HG03103 (cell line): ENCODE results near the gene ZDHHC14.

Experiments
- ATAC-seq: cut with Tn5 transposase; IDR thresholded peaks from one replicate; pipeline ENCODE4 v1.9.1; 2021; ENCODE audit warnings: low read depth; ENCODE audit not compliant: unreplicated experiment

ZDHHC14 gene

GRCh38 chr6:157651731-157652490, 270.9 kb downstream of the ZDHHC14 start:
- no peak for ATAC-seq

DNA sequence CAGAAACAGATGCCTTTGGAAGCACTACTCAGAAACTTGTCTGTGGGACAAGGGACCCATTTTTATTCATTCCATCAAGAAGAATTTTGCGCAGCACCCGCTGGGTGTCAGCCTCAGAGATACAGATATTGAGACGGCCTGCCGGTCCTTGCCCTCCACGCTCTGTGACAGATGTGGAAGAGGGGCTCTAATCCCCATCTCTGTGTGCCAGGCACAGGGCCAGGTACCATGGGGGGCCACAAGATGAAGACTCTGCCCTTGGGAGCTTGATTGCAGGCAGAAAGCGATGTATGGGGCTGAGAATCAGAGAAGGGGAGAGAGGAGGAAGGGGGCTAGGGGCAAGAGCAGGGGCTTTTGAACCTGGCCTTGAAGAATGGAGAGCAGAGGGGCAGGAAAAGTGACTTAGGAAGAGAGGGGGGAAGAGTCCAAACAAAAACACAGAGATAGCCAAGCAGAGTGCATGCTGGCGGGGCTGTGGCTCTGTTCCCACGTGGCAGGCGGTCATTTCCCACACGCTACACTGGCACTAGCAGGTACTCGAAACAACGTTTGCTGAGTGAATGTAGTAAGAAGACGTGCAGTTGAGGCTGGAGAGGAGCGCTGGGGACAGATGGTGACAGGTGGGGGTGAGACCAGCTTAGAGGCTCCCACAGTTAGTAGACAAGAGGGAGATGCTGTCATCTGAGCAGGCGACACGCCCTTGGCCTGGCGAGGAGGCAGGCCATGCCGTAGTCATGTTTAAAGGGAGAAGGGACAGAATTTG, 271.8 kb downstream of the ZDHHC14 start:
- no peak for ATAC-seq

DNA sequence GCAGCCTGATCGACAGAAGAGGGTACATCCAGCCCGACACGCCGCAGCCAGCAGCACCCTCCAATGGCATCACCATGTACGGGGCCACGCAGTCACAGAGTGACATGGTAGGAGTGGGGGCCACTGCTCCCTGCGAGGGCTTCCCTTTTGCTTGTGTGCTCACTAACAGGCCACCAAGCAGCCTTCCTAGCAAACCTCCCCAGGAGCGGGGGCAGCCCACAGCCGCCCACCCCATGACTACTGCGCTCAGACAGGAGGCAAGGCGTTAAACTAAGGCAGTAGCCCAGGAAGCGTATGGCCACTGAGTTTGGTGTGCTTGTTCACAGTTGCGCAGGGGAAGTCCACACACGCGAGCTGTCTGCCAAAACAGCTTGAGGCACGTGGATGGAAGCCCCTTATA, 272.5 kb downstream of the ZDHHC14 start:
- ATAC-seq: no peak

DNA sequence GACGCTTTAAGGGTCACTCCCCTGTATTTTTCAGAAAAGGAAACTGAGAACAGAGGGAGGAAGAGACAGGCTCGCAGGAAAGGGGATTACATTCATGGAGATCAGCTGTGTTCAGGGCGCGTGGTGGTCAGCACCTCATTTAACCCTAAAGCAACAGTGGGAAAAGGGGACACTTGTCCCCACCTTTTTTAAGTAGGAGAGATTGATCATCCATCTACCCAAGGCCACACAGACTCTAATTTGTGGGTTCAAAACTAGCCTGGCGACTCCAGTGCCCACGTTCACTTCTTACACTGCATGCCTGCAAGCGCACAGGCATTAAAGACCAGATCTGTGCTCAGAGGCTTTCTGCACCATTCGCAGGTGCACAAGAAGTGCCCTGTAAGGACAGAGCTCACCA, 274.1 kb downstream of the ZDHHC14 start:
- no peak for ATAC-seq

DNA sequence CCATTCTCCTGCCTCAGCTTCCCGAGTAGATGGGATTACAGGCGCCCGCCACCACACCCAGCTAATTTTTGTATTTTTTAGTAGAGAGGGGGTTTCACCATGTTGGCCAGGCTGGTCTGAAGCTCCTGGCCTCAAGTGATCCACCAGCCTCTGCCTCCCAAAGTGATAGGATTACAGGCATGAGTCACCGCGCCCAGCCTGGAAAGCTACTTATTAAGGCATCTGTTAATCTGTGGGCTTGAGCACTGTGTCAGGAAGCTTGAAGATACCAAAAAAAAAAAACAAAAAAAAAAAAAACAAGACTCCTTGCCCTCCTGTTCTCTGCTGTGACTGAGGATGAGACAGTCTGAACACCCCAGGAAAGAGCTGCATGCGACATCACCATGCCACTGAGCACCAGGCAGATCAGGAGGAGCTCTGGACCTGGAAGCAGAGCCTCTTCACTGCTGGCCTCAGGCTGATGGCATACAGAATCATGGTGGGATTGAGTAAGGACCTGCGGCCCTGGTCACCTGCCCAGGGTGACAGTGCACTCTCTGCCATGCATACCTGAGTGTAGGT, 275.5 kb downstream of the ZDHHC14 start:
- no peak for ATAC-seq

- no peak for ATAC-seq
These were observed 276.8 kb downstream of the ZDHHC14 start for GRCh38 chr6:157657754-157658153.

DNA sequence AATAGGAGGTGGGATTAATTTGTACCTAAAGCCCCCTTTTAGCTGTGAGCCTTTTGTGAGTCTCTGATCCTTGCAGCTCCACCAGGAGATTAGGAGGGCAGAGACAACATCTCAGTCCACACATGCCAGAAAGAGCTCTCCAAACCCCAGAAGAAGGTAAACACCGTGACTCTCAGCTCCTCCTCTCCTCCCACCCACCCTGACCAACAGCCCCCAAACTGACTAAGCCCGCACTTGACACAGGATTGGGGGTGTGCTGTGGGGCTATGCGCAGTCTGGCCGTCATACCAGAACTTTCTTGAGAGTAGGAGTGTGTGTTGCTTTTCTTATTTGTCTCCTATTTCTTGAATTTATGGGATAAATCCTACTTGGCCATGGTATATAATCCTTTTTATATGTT, 277.3 kb downstream of the ZDHHC14 start:
- ATAC-seq: no peak

- no peak for ATAC-seq
These were observed 278.7 kb downstream of the ZDHHC14 start for GRCh38 chr6:157659536-157660271.

DNA sequence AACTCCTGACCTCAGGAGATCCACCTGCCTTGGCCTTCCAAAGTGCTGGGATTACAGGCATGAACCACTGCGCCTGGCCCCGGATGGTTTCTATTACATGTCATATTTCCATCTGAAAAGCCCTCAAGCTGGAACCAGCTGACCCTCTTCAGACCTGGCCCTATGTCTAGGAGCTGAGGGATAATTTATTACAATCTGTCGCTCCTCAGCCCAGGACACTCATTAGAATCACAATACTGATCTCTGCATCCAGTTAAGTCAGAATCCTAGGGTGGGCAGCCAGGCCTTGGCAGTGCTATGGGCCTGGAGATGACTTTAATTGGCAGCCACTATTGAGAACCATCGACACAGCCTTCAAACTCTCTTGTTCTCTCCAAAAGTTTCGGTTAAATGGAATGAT, 279.4 kb downstream of the ZDHHC14 start:
- no peak for ATAC-seq

- no peak for ATAC-seq
These were observed 280.7 kb downstream of the ZDHHC14 start for GRCh38 chr6:157661652-157662051.

GRCh38 chr6:157663261-157663660, 282.3 kb downstream of the ZDHHC14 start:
- ATAC-seq: no peak

- no peak for ATAC-seq
These were observed 284.2 kb downstream of the ZDHHC14 start for GRCh38 chr6:157665180-157665579.

DNA sequence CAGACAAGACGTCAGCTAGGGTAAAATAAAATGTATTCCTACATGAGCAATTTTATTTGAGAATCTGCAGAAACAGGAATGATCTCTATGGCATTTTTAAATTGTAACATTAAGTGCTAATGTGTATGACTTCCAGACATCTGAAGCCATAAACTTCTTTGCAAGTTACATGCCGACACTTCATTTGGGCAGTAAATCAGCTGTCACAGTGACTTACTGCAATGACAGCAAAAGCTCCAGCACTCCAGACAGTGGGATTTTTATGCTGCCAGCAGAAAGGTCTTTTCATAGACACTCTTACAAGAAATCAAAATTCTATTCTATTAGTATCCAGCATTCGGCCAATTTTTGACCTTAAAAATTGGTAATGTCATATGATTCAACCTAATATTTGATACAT, 285.7 kb downstream of the ZDHHC14 start:
- no peak for ATAC-seq

DNA sequence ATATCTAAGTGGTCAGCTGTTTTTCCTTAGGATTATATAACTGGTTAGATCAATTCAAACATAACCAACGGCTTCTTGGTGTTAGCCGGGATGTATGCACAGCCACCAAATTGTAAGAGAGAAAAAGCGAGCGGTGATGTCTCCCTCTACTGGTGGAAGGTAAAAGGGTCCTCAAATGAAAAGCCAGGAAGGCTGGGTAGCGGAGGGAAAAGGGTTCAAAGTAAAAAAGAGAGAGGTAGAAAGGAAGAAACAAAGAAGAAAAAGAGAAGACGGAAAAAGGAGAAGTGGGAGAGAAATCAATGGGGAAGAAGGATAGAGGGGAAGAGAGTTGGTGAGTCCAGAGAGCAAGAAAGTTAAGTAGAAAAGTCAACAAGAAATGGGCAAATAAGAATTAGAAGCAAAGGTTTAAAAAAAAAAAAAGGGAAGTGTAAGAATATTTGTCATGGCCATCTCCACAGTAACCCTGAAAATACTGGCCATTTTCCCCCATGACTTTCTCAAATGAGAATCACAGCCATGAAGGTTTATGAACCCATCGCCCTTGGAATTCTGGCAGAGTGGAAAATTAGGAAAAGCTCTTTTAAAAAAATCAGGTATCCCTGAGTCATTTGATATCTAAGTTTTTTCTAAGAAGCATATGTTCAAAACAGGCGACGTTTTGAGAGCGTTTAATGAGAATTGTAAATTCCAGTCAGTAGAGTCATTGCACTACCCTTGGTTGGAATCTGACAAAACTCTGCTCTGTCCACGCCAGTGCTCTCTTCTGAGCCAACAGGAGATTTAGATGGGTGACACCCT, 286.4 kb downstream of the ZDHHC14 start:
- ATAC-seq: no peak

DNA sequence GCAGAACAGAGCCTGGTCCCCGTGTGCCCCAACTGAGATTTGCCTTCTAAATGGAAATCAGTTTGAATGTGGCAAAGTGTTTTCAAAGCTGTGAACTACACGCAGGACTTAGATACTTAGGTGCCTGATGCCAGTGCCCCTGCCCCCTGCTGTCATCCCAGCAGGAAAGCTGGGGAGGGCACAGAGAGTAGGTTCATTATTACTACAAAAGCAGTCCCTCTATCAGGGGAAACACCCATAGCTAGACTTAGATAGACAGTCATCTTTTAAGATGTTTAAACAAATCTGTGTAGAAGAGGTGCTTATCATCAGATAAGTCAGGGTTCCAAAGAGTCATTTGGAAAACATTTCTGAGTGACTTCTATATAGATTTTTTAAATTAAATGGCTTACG, 287.0 kb downstream of the ZDHHC14 start:
- no peak for ATAC-seq

DNA sequence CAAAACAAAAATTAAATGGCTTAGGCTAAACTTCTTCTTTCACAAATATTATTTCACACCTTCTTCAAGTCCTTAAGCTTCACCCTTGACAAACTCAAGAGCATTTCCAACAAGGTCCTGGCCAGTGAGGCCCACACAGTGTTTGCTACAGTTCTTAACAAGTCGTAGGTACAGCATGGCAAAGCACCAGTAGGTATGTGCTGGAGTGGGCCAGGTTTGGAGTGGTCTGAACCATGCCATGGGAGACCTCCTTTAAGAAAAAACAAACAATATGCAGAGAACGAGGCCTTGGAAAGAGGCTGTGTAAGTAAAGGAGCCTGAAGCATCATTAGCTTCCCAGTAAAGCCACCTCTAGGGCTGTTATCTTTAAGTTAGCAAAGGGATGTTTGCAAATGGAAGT, 287.7 kb downstream of the ZDHHC14 start:
- ATAC-seq: no peak

GRCh38 chr6:157669323-157669722, 288.3 kb downstream of the ZDHHC14 start:
- no peak for ATAC-seq

GRCh38 chr6:157669747-157670216, 288.8 kb downstream of the ZDHHC14 start:
- ATAC-seq: no peak

- no peak for ATAC-seq
These were observed 289.6 kb downstream of the ZDHHC14 start for GRCh38 chr6:157670466-157671186.
